Measurements from ENCODE around the gene EEIG1. TPM values are rescaled to one million over a fixed set of nuclear protein-coding genes. Genes with fewer than 3 reads are reported as not detected.

The EEIG1 gene
- total and polyA plus RNA-seq, 2 of the 4 experiments (the other 2 are of a cell fraction), result 1.1 to 23.2 TPM

DNA sequence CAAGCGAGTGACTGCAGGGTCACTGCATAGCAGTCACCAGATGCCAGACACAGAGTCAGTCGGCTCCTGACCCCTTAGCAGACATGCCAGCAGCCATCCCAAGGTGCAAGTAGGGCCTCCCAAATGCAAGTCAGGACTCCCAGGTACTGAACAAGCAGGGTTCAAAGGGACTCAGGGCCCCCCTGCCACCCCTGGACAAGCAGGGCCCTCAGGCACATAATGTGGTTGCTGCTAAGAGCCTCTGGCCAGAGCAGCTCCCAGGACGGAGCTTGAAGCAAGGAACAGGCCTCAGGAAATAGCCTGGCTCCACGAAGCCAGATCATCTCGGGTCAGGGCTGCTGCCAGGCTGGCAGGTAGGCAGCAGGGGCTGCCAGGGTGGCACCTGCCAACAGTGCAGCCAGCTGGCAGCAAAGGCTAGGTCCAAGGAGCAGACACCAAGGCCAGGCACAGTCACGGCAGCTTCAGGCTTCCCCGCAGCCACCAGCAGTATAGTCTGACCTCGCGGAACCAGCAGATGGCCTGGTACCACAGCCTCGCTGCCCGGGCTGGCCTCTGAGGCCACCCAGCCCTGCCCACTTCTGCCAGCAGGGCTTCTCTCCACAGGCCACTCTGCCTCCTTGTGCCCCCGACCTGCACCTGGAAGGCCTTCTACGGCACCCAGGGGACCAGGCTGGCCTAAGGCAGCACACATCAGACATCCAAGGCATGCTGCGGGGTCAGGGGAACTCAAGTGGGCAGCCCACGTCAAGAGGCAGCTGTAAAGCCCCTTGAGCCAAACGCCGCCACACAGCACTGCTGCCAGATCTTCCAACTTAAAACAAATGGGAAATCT lies 7.4 kb downstream of the EEIG1 start:
- WGBS, 2 experiments (ENCODE audit: extremely low coverage in 2 of 2, insufficient read length in 1 of 2), result 89% methylated on average over 13 of the region's 17 CpGs; no CpG with 5 or more reads in 1 of the 2 experiments
- Histone ChIP-seq H3K79me1 (ENCODE audit: low read depth in 1 of 2, low read length in 2 of 2) (peaks cover 33 to 91% of the 10 kb centered on the region in 2 experiments), H4K91ac (ENCODE audit: insufficient read depth, low read depth, low read length) (no peak overlapping the region), H3K4ac (ENCODE audit: low read depth, low read length) (no peak overlapping the region), H3K36me3 (ENCODE audit: control insufficient read depth, insufficient read depth, low read length) (no peaks in the 10 kb centered on the region), H2BK5ac (ENCODE audit: low read depth, low read length, poor library complexity, severe bottlenecking) (no peak overlapping the region), H2BK20ac (ENCODE audit: low read depth, low read length) (no peak overlapping the region), H2AK5ac (ENCODE audit: low read depth, low read length) (no peak overlapping the region), H3K14ac (replicated peaks; ENCODE audit: low read depth, low read length) (no peak overlapping the region), H4K20me1 (ENCODE audit: insufficient read depth, low read length) (peaks cover 78% of the 10 kb centered on the region), H3K27ac (ENCODE audit: insufficient read depth, low read length) (no peak overlapping the region), H3K9ac (ENCODE audit: low read depth, low read length) (no peak overlapping the region), H2AFZ (replicated peaks; ENCODE audit: low read length, poor library complexity) (no peak overlapping the region), H3K56ac (ENCODE audit: extremely low read depth, insufficient read depth, low read length) (no peak overlapping the region), H3K27me3 (ENCODE audit: control insufficient read depth, insufficient read depth, low read length) (no peaks in the 10 kb centered on the region), H3K4me2 (ENCODE audit: low read depth, low read length) (no peak overlapping the region), H3K18ac (ENCODE audit: low read depth, low read length) (no peak overlapping the region), H3K9me3 (ENCODE audit: control insufficient read depth, insufficient read depth, low read length) (no peaks in the 10 kb centered on the region), H2BK120ac (ENCODE audit: low read depth, low read length) (no peak overlapping the region), H3K23ac (ENCODE audit: low read depth, low read length) (no peak overlapping the region), H3K4me3 (ENCODE audit: insufficient read depth, low read depth, low read length) (no peak overlapping the region), H3K4me1 (ENCODE audit: control insufficient read depth, insufficient read depth, low read length) (peaks cover 51% of the 10 kb centered on the region), H4K8ac (ENCODE audit: low read depth in 2 of 2, low read length in 2 of 2) (no peak overlapping the region), H3K9me1 (ENCODE audit: insufficient read depth, low read length) (peaks cover 20% of the 10 kb centered on the region), H2AK9ac (replicated peaks; ENCODE audit: low read depth, low read length, poor library complexity) (no peak overlapping the region), H4K5ac (ENCODE audit: low read depth, low read length) (no peak overlapping the region), H2BK15ac (ENCODE audit: low read depth, low read length) (no peak overlapping the region)
- in situ Hi-C loops (cut with MboI; ENCODE audit: low sequenced_read_pairs) (no loop called here), intact Hi-C loops (cut with micrococcal nuclease) (no loop called here), dilution Hi-C loops (cut with HindIII; ENCODE audit: low sequenced_read_pairs, unreplicated experiment) (no loop called here)
- DNase-seq, result no peak
- no peak for ATAC-seq (ENCODE audit: low read depth)
- no peak for TF ChIP-seq MXI1 (IDR thresholded peaks at IDR 0.05; ENCODE audit: borderline replicate concordance, low read depth, low read length)
- TF ChIP-seq, protein P1, sequence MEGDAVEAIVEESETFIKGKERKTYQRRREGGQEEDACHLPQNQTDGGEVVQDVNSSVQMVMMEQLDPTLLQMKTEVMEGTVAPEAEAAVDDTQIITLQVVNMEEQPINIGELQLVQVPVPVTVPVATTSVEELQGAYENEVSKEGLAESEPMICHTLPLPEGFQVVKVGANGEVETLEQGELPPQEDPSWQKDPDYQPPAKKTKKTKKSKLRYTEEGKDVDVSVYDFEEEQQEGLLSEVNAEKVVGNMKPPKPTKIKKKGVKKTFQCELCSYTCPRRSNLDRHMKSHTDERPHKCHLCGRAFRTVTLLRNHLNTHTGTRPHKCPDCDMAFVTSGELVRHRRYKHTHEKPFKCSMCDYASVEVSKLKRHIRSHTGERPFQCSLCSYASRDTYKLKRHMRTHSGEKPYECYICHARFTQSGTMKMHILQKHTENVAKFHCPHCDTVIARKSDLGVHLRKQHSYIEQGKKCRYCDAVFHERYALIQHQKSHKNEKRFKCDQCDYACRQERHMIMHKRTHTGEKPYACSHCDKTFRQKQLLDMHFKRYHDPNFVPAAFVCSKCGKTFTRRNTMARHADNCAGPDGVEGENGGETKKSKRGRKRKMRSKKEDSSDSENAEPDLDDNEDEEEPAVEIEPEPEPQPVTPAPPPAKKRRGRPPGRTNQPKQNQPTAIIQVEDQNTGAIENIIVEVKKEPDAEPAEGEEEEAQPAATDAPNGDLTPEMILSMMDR (conservative IDR thresholded peaks at IDR 0.05; ENCODE audit: low read depth, low read length), result no peak
- no peak for TF ChIP-seq FOS (IDR thresholded peaks at IDR 0.05; ENCODE audit: low read depth, low read length)
- POLR2A ChIA-PET (ENCODE audit: unreplicated experiment), result no interaction called here
- BruUV-seq (replicated peaks), result no TSS peak
- CTCF ChIA-PET, result no interaction called here
